ENCODE results near the gene TKTL2.

- TF ChIP-seq OSR1 (CRISPR knock-in tag; IDR thresholded peaks at IDR 0.05) = no peak
- TF ChIP-seq ESRRG (CRISPR knock-in tag; IDR thresholded peaks at IDR 0.05) = no peak
- no peak for TF ChIP-seq ZNF70 (CRISPR knock-in tag; IDR thresholded peaks at IDR 0.05)
- TF ChIP-seq CSDC2 (CRISPR knock-in tag; IDR thresholded peaks at IDR 0.05) = no peak
Measured at GRCh38 chr4:163486321-163486720, 12.8 kb upstream of the TKTL2 start.
